Stomach (tissue), 4 donors: Measurements from ENCODE around the gene TNK2.

Experiments used
- CTCF ChIP-seq, 7 experiments: fragments of 450-650 bp in 4 of 7; fragments of 200-600 bp in 3 of 7; sonication (generic) in 3 of 7; IDR thresholded peaks; one replicate each; pipeline ENCODE4 v1.5.1; 2016 to 2019; ENCODE audit warnings: antibody characterized with exemption in 7 of 7, control low read depth in 2 of 7, mild to moderate bottlenecking in 1 of 7
- POLR2A ChIP-seq, 4 donors: fragments of 450-650 bp; IDR thresholded peaks; one replicate each; pipeline ENCODE4 v1.6.1; 2016; ENCODE audit warnings: antibody characterized with exemption in 4 of 4, control low read depth in 2 of 4, mild to moderate bottlenecking in 1 of 4, moderate library complexity in 1 of 4
- POLR2AphosphoS5 ChIP-seq, 3 donors: sonication (generic); formaldehyde crosslinking; IDR thresholded peaks; one replicate each; pipeline ENCODE4 v1.6.1; 2016; ENCODE audit warnings: antibody characterized with exemption in 3 of 3

GRCh38 chr3:195906865-195907683 is 1.3 kb downstream of the TNK2 start:
- TF ChIP-seq CTCF (IDR thresholded peaks at IDR 0.05) (no peak), POLR2A (IDR thresholded peaks at IDR 0.05) (no peak), POLR2AphosphoS5 (IDR thresholded peaks at IDR 0.05) (no peak)
